DND-41 (cell line): ENCODE results near the gene SPRR2G.

Source experiments
- ATAC-seq: fragments of 200-7000 bp; cut with Tn5 transposase; 3 replicates; pipeline ENCODE4 v1.9.1; 2021; ENCODE audit warnings: low read depth; ENCODE audit not compliant: insufficient read depth
- DNase-seq: peaks from one replicate; pipeline ENCODE4 v3.0.0-alpha.2; 2020
- H2AFZ ChIP-seq: 2 replicates; pipeline ENCODE4 v1.6.0; 2012; ENCODE audit warnings: low read depth, low read length
- H3K27ac ChIP-seq: 2 replicates; pipeline ENCODE4 v1.5.1; 2012; ENCODE audit warnings: low read length, inconsistent platforms
- H3K27me3 ChIP-seq: fragments of 200-600 bp; sonication (generic); 2 replicates; pipeline ENCODE4 v1.6.0; 2012; ENCODE audit warnings: low read length, mild to moderate bottlenecking, inconsistent platforms; ENCODE audit not compliant: insufficient read depth, poor library complexity
- H3K36me3 ChIP-seq: 2 replicates; pipeline ENCODE4 v1.5.1; 2012; ENCODE audit warnings: low read length, inconsistent platforms; ENCODE audit not compliant: insufficient read depth
- H3K4me1 ChIP-seq: 2 replicates; pipeline ENCODE4 v1.5.1; 2012; ENCODE audit warnings: mild to moderate bottlenecking, low read length; ENCODE audit not compliant: insufficient read depth
- H3K4me2 ChIP-seq: 2 replicates; pipeline ENCODE4 v1.6.0; 2012; ENCODE audit warnings: mild to moderate bottlenecking, moderate library complexity, low read length, inconsistent platforms; ENCODE audit not compliant: insufficient read depth
- H3K4me3 ChIP-seq, 2 experiments: fragments of 200-600 bp in 1 of 2; shearing (Covaris generic) in 1 of 2; 2 replicates each; pipeline ENCODE4 v1.5.1; 2012 to 2016; ENCODE audit warnings: inconsistent platforms in 2 of 2, low read length in 2 of 2, mild to moderate bottlenecking in 2 of 2, low read depth in 1 of 2, moderate library complexity in 1 of 2
- H3K79me2 ChIP-seq: 2 replicates; pipeline ENCODE4 v1.6.0; 2012; ENCODE audit warnings: low read length, inconsistent platforms; ENCODE audit not compliant: insufficient read depth
- H3K9ac ChIP-seq: 2 replicates; pipeline ENCODE4 v1.6.0; 2012; ENCODE audit warnings: low read depth, mild to moderate bottlenecking, inconsistent platforms, low read length, moderate library complexity
- H3K9me3 ChIP-seq: 2 replicates; pipeline ENCODE4 v1.5.1; 2012; ENCODE audit warnings: low read length, moderate library complexity, mild to moderate bottlenecking, inconsistent platforms; ENCODE audit not compliant: insufficient read depth, severe bottlenecking
- H4K20me1 ChIP-seq: 2 replicates; pipeline ENCODE4 v1.6.0; 2012; ENCODE audit warnings: low read length; ENCODE audit not compliant: insufficient read depth
- EZH2 ChIP-seq: IDR thresholded peaks from 3 replicates; pipeline ENCODE4 v1.6.1; 2012; ENCODE audit warnings: borderline replicate concordance, low read depth, mild to moderate bottlenecking, moderate library complexity, low read length, inconsistent platforms; ENCODE audit not compliant: severe bottlenecking
- TF ChIP-seq, protein P1 (sequence below): IDR thresholded peaks from 2 replicates; pipeline ENCODE4 v1.5.1; 2012; ENCODE audit warnings: borderline replicate concordance, low read length, moderate library complexity, mild to moderate bottlenecking; ENCODE audit not compliant: poor library complexity, severe bottlenecking; ENCODE audit errors: extremely low read depth

SPRR2G gene

DNA sequence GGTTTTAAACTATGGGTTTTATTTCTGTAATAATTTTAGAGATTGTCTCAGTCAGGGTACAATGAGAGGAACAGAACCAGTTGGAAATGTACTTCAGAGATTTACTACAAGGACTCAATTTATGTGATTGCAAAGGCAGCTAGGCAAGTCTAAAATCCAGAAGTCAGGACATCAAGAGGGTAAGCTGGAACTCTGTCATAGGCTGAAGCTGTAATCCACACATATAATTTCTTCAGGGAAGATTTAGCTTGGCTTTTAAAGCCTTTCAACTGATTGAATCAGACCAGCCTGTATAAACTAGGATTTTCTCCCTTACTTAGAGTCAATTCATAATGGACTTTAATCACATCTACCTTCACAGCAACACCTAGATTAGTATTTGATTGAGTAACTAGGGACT is 28.2 kb upstream of the SPRR2G start:
- TF ChIP-seq EZH2 = no peak
- TF ChIP-seq, protein P1, sequence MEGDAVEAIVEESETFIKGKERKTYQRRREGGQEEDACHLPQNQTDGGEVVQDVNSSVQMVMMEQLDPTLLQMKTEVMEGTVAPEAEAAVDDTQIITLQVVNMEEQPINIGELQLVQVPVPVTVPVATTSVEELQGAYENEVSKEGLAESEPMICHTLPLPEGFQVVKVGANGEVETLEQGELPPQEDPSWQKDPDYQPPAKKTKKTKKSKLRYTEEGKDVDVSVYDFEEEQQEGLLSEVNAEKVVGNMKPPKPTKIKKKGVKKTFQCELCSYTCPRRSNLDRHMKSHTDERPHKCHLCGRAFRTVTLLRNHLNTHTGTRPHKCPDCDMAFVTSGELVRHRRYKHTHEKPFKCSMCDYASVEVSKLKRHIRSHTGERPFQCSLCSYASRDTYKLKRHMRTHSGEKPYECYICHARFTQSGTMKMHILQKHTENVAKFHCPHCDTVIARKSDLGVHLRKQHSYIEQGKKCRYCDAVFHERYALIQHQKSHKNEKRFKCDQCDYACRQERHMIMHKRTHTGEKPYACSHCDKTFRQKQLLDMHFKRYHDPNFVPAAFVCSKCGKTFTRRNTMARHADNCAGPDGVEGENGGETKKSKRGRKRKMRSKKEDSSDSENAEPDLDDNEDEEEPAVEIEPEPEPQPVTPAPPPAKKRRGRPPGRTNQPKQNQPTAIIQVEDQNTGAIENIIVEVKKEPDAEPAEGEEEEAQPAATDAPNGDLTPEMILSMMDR = no peak
- Histone ChIP-seq H3K79me2 (no peaks in the 10 kb centered on the region), H4K20me1 (no peaks in the 10 kb centered on the region), H3K27me3 (peaks cover 3% of the 10 kb centered on the region), H3K27ac (no peak overlapping the region), H3K9me3 (no peaks in the 10 kb centered on the region), H3K36me3 (no peaks in the 10 kb centered on the region), H3K4me2 (no peak overlapping the region), H3K9ac (no peak overlapping the region), H3K4me1 (no peaks in the 10 kb centered on the region), H3K4me3 (no peak overlapping the region), H2AFZ (no peak overlapping the region)
- ATAC-seq = no peak
- no peak for DNase-seq

DNA sequence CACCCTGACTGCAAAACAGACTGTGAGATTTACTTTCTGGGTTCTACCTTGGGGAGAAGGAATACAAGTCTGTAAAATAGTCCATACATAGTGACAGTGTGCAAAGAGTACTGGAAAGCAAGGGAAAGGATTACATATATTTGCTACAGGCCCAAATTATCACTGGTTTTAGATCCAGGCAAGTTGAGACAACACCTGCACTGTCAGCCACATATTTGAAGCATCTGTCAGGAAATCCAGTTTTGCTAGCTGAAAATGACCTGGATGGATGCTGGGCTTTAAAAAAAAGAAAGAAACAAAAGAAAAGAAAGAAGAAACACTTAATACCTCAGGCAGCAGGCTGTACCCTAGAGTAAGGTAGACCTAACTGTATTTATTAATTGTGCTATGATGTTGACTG is 23.9 kb upstream of the SPRR2G start:
- Histone ChIP-seq H3K9ac (no peak overlapping the region), H3K4me2 (no peak overlapping the region), H3K27ac (no peak overlapping the region), H3K4me3 (no peak overlapping the region), H4K20me1 (no peaks in the 10 kb centered on the region), H3K4me1 (no peaks in the 10 kb centered on the region), H3K27me3 (peaks cover 11% of the 10 kb centered on the region), H3K36me3 (no peaks in the 10 kb centered on the region), H3K9me3 (no peaks in the 10 kb centered on the region), H2AFZ (no peak overlapping the region), H3K79me2 (no peaks in the 10 kb centered on the region)
- no peak for TF ChIP-seq EZH2
- TF ChIP-seq, protein P1 = no peak
- DNase-seq (no peak), ATAC-seq (no peak)

DNA sequence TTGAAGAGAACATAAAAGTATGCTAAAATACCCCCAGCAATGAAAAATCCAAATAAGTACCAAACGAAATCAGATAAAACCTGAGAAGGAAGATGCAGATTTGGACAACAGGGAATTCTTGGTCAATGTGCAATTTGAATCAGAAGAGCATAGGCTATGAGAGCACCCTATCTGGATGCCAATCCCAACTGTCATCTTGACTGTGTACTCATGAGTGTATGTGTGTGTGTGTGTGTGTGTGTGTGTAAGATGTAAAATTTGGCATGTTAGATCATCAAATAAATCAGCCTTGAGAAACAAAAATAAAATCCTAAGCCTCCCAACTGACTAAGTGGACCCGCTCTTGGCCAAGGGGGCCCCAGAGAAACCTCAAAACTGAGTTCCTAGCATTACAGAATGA is 18.0 kb upstream of the SPRR2G start:
- no peaks in the 10 kb centered on the region for H3K79me2 ChIP-seq
- H3K36me3 ChIP-seq = no peaks in the 10 kb centered on the region
- no peak for TF ChIP-seq EZH2
- TF ChIP-seq, protein P1 = no peak
- DNase-seq = no peak
- no peaks in the 10 kb centered on the region for H4K20me1 ChIP-seq
- H3K9me3 ChIP-seq = no peaks in the 10 kb centered on the region
- H2AFZ ChIP-seq = no peak overlapping the region
- no peak overlapping the region for H3K4me3 ChIP-seq
- no peak overlapping the region for H3K9ac ChIP-seq
- H3K4me2 ChIP-seq = no peak overlapping the region
- peaks cover 14% of the 10 kb centered on the region for H3K27me3 ChIP-seq
- ATAC-seq = no peak
- H3K27ac ChIP-seq = no peak overlapping the region
- no peaks in the 10 kb centered on the region for H3K4me1 ChIP-seq

DNA sequence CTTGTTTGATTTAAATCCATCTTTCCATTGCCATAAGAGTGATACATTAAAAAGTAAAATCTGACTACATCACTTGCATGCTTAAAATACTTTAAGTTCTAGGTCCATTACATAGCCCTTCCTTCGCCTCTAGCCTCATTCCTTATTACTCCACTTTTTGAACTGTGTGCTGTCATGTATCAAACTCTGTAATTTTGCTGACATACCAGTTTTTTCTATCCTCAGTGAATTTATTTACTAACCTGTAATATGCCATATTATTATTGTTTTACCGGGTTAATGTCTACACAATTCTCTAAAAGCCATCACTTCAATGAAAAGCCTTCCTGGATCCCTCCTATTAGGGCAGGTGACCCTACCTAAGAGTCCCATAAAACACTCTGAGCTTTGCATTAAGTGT is 4.9 kb upstream of the SPRR2G start:
- Histone ChIP-seq H3K9me3 (peaks cover 7% of the 10 kb centered on the region), H4K20me1 (no peaks in the 10 kb centered on the region), H3K79me2 (no peaks in the 10 kb centered on the region), H2AFZ (no peak overlapping the region), H3K27ac (no peak overlapping the region), H3K9ac (no peak overlapping the region), H3K4me2 (no peak overlapping the region), H3K4me1 (no peaks in the 10 kb centered on the region), H3K36me3 (no peaks in the 10 kb centered on the region), H3K4me3 (no peak overlapping the region), H3K27me3 (peaks cover 7% of the 10 kb centered on the region)
- TF ChIP-seq EZH2 = no peak
- TF ChIP-seq, protein P1 = no peak
- DNase-seq (no peak), ATAC-seq (no peak)
